GM19238 (cell line): ENCODE data around the gene UGT1A3.
"Not testable (repeated sequence)": the region's sequence is repeated elsewhere in the genome, so short reads cannot be mapped to it uniquely, and the experiment has no call there.

Experiments used
- DNase-seq: peaks from one replicate; pipeline ENCODE4 v3.0.0; 2011; ENCODE audit warnings: low spot score; ENCODE audit not compliant: insufficient read length

Gene UGT1A3

GRCh38 chr2:233728723-233729301 is at the start of gene UGT1A3:
UGT1A3 (plus strand) TSS chr2:233729042; CDS start chr2:233729127, 85 bp downstream.
- no peak for DNase-seq

- no peak for DNase-seq
Measured at GRCh38 chr2:233679196-233679595, 49.6 kb upstream of the UGT1A3 start.

GRCh38 chr2:233680361-233681045 is 48.3 kb upstream of the UGT1A3 start:
- DNase-seq = no peak

- no peak for DNase-seq
Measured at GRCh38 chr2:233681521-233682099, 47.2 kb upstream of the UGT1A3 start, which contains the start of gene UGT1A7. UGT1A7 (plus strand) TSS chr2:233681901; CDS start chr2:233681938, 37 bp downstream.

GRCh38 chr2:233684640-233685039 is 44.2 kb upstream of the UGT1A3 start:
- DNase-seq = no peak

GRCh38 chr2:233686928-233687327 is 41.9 kb upstream of the UGT1A3 start:
- no peak for DNase-seq

GRCh38 chr2:233688341-233688740 is 40.5 kb upstream of the UGT1A3 start:
- no peak for DNase-seq

GRCh38 chr2:233689031-233689430 is 39.8 kb upstream of the UGT1A3 start:
- no peak for DNase-seq

GRCh38 chr2:233689501-233689900 is 39.3 kb upstream of the UGT1A3 start:
- no peak for DNase-seq

- DNase-seq = no peak
Measured at GRCh38 chr2:233690444-233690843, 38.4 kb upstream of the UGT1A3 start.

GRCh38 chr2:233691443-233692433 is 37.1 kb upstream of the UGT1A3 start:
- no peak for DNase-seq

GRCh38 chr2:233692648-233693047 is 36.2 kb upstream of the UGT1A3 start, which contains the start of gene UGT1A6:
UGT1A6 (plus strand) TSS chr2:233692890; CDS start chr2:233693005, 115 bp downstream.
- DNase-seq = no peak

GRCh38 chr2:233693963-233694362 is 34.9 kb upstream of the UGT1A3 start:
- DNase-seq = no peak

- no peak for DNase-seq
Measured at GRCh38 chr2:233698740-233699139, 30.1 kb upstream of the UGT1A3 start.

- no peak for DNase-seq
Measured at GRCh38 chr2:233699424-233700027, 29.3 kb upstream of the UGT1A3 start.

- DNase-seq = no peak
Measured at GRCh38 chr2:233700028-233700635, 28.7 kb upstream of the UGT1A3 start.

- not testable (repeated sequence) for DNase-seq
Measured at GRCh38 chr2:233700842-233701241, 28.0 kb upstream of the UGT1A3 start.

- DNase-seq = no peak
Measured at GRCh38 chr2:233702238-233702637, 26.6 kb upstream of the UGT1A3 start.

GRCh38 chr2:233705911-233706506 is 22.8 kb upstream of the UGT1A3 start:
- no peak for DNase-seq

GRCh38 chr2:233706720-233707119 is 22.1 kb upstream of the UGT1A3 start:
- DNase-seq = no peak
